Astrocyte (in vitro differentiated cells and primary cell): ENCODE data around the gene CACNA1C. TPM values are rescaled to one million over a fixed set of nuclear protein-coding genes. Genes with fewer than 3 reads are reported as not detected.

Experiments used
- DNase-seq: peaks from one replicate; pipeline ENCODE4 v3.0.0-alpha.2; 2010; ENCODE audit warnings: low read depth
- FAIRE-seq: peaks from 2 replicates; lab custom pipeline; 2011; peaks lifted over from hg19 to GRCh38; lab: Jason Lieb, UNC
- H2AFZ ChIP-seq: 2 replicates; pipeline ENCODE4 v1.6.0; 2012; ENCODE audit warnings: low read depth, low read length, inconsistent platforms
- H3K27ac ChIP-seq: 2 replicates; pipeline ENCODE4 v1.5.1; 2011; ENCODE audit warnings: low read depth, low read length, inconsistent platforms
- H3K27me3 ChIP-seq: 2 replicates; pipeline ENCODE4 v1.6.0; 2011; ENCODE audit warnings: low read length, inconsistent platforms; ENCODE audit not compliant: insufficient read depth
- H3K36me3 ChIP-seq: 2 replicates; pipeline ENCODE4 v1.5.1; 2011; ENCODE audit warnings: low read length, inconsistent platforms; ENCODE audit not compliant: insufficient read depth
- H3K4me1 ChIP-seq: 2 replicates; pipeline ENCODE4 v1.5.1; 2011; ENCODE audit warnings: low read length, inconsistent platforms; ENCODE audit not compliant: insufficient read depth
- H3K4me2 ChIP-seq: 2 replicates; pipeline ENCODE4 v1.6.0; 2012; ENCODE audit warnings: low read length, inconsistent platforms
- H3K4me3 ChIP-seq: 2 replicates; pipeline ENCODE4 v1.5.1; 2011; ENCODE audit warnings: low read depth, mild to moderate bottlenecking, low read length, inconsistent platforms; ENCODE audit not compliant: insufficient read depth
- H3K79me2 ChIP-seq: 2 replicates; pipeline ENCODE4 v1.6.0; 2012; ENCODE audit warnings: mild to moderate bottlenecking, low read length, inconsistent platforms; ENCODE audit not compliant: insufficient read depth
- H3K9ac ChIP-seq: 2 replicates; pipeline ENCODE4 v1.6.0; 2012; ENCODE audit warnings: mild to moderate bottlenecking, low read length, inconsistent platforms
- H3K9me3 ChIP-seq: 2 replicates; pipeline ENCODE4 v1.5.1; 2012; ENCODE audit warnings: low read depth, mild to moderate bottlenecking, low read length, inconsistent platforms; ENCODE audit not compliant: insufficient read depth
- H4K20me1 ChIP-seq: 2 replicates; pipeline ENCODE4 v1.6.0; 2012; ENCODE audit warnings: low read length, inconsistent platforms; ENCODE audit not compliant: insufficient read depth
- H3K27ac Mint-ChIP-seq: one replicate; pipeline ENCODE4 v1.8.0; 2021; ENCODE audit warnings: mild to moderate bottlenecking, mixed read lengths; ENCODE audit not compliant: unreplicated experiment
- H3K27me3 Mint-ChIP-seq: one replicate; pipeline ENCODE4 v1.8.0; 2021; ENCODE audit warnings: low read depth, mixed read lengths; ENCODE audit not compliant: unreplicated experiment
- H3K36me3 Mint-ChIP-seq: one replicate; pipeline ENCODE4 v1.8.0; 2021; ENCODE audit warnings: low read depth, mixed read lengths; ENCODE audit not compliant: unreplicated experiment
- H3K4me1 Mint-ChIP-seq: one replicate; pipeline ENCODE4 v1.8.0; 2021; ENCODE audit warnings: low read depth, mixed read lengths; ENCODE audit not compliant: unreplicated experiment
- H3K4me3 Mint-ChIP-seq: one replicate; pipeline ENCODE4 v1.8.0; 2021; ENCODE audit warnings: mild to moderate bottlenecking, moderate library complexity, mixed read lengths; ENCODE audit not compliant: unreplicated experiment
- H3K9me3 Mint-ChIP-seq: one replicate; pipeline ENCODE4 v1.8.0; 2021; ENCODE audit warnings: mild to moderate bottlenecking, mixed read lengths; ENCODE audit not compliant: unreplicated experiment
- CTCF ChIP-seq: IDR thresholded peaks from 2 replicates; pipeline ENCODE4 v1.5.1; 2011; ENCODE audit warnings: low read depth, mild to moderate bottlenecking, inconsistent platforms, low read length, moderate library complexity; ENCODE audit not compliant: insufficient read depth
- EZH2 ChIP-seq: IDR thresholded peaks from 2 replicates; pipeline ENCODE4 v1.6.1; 2012; ENCODE audit warnings: mild to moderate bottlenecking, low read length, inconsistent platforms; ENCODE audit not compliant: insufficient read depth
- total RNA-seq: library from RNA; stranded (reverse); gene quantifications from 2 replicates; pipeline ENCODE4 v1.2.1, GENCODE V29; 2021

Gene CACNA1C
- total RNA-seq, 1 donor from 2014 or later: 2.1 TPM

GRCh38 chr12:2231011-2231595, 178.3 kb downstream of the CACNA1C start:
- H3K4me1 ChIP-seq: peaks cover 3% of the 10 kb centered on the region
- no peaks in the 10 kb centered on the region for H4K20me1 ChIP-seq
- Mint-ChIP-seq H3K4me1 (peaks cover 2% of the 10 kb centered on the region), H3K4me3 (no peak overlapping the region), H3K27me3 (peaks cover 15% of the 10 kb centered on the region), H3K27ac (no peak overlapping the region), H3K36me3 (no peaks in the 10 kb centered on the region), H3K9me3 (peaks cover 2% of the 10 kb centered on the region)
- no peak overlapping the region for H2AFZ ChIP-seq
- no peaks in the 10 kb centered on the region for H3K79me2 ChIP-seq
- H3K27ac ChIP-seq: no peak overlapping the region
- no peaks in the 10 kb centered on the region for H3K36me3 ChIP-seq
- no peak for FAIRE-seq
- H3K4me3 ChIP-seq: no peak overlapping the region
- H3K9ac ChIP-seq: no peak overlapping the region
- TF ChIP-seq EZH2: no peak
- no peak for TF ChIP-seq CTCF
- DNase-seq: no peak
- H3K27me3 ChIP-seq: no peaks in the 10 kb centered on the region
- H3K4me2 ChIP-seq: no peak overlapping the region
- no peaks in the 10 kb centered on the region for H3K9me3 ChIP-seq

- FAIRE-seq (no peak), DNase-seq (no peak)
- Histone ChIP-seq H3K79me2 (no peaks in the 10 kb centered on the region), H3K4me2 (no peak overlapping the region), H4K20me1 (no peaks in the 10 kb centered on the region), H3K9me3 (no peaks in the 10 kb centered on the region), H3K4me3 (no peak overlapping the region), H3K27me3 (no peaks in the 10 kb centered on the region), H3K36me3 (no peaks in the 10 kb centered on the region), H3K4me1 (peaks cover 3% of the 10 kb centered on the region), H3K9ac (no peak overlapping the region), H3K27ac (no peak overlapping the region), H2AFZ (no peak overlapping the region)
- Mint-ChIP-seq H3K27me3 (peaks cover 18% of the 10 kb centered on the region), H3K9me3 (peaks cover 2% of the 10 kb centered on the region), H3K4me1 (peaks cover 2% of the 10 kb centered on the region), H3K4me3 (no peak overlapping the region), H3K36me3 (no peaks in the 10 kb centered on the region), H3K27ac (no peak overlapping the region)
- no peak for TF ChIP-seq EZH2
- TF ChIP-seq CTCF: no peak
Observed at GRCh38 chr12:2231956-2232355, 179.2 kb downstream of the CACNA1C start.

GRCh38 chr12:2233034-2233433, 180.2 kb downstream of the CACNA1C start:
- H3K4me1 ChIP-seq: peaks cover 3% of the 10 kb centered on the region
- Mint-ChIP-seq H3K9me3 (peaks cover 2% of the 10 kb centered on the region), H3K4me3 (no peak overlapping the region), H3K27ac (no peak overlapping the region), H3K36me3 (no peaks in the 10 kb centered on the region), H3K4me1 (no peaks in the 10 kb centered on the region), H3K27me3 (peaks cover 18% of the 10 kb centered on the region)
- no peaks in the 10 kb centered on the region for H3K27me3 ChIP-seq
- H3K36me3 ChIP-seq: no peaks in the 10 kb centered on the region
- no peak overlapping the region for H3K4me2 ChIP-seq
- no peaks in the 10 kb centered on the region for H4K20me1 ChIP-seq
- no peak overlapping the region for H2AFZ ChIP-seq
- H3K79me2 ChIP-seq: no peaks in the 10 kb centered on the region
- H3K27ac ChIP-seq: no peak overlapping the region
- no peak overlapping the region for H3K9ac ChIP-seq
- no peak overlapping the region for H3K4me3 ChIP-seq
- peak; percentile 41 for FAIRE-seq
- DNase-seq: no peak
- H3K9me3 ChIP-seq: no peaks in the 10 kb centered on the region
- TF ChIP-seq CTCF (no peak), EZH2 (no peak)
